HFFc6 (cell line): ENCODE data around the gene RNASEL. TPM values are rescaled to one million over a fixed set of nuclear protein-coding genes. Genes with fewer than 3 reads are reported as not detected.

Experiments used
- DNase-seq: peaks from one replicate; pipeline ENCODE4 v3.0.0-alpha.2; 2018
- H3K27ac Mint-ChIP-seq: 2 replicates; pipeline ENCODE4 v1.8.0; 2020; ENCODE audit warnings: mild to moderate bottlenecking, mixed read lengths
- H3K27me3 Mint-ChIP-seq: 2 replicates; pipeline ENCODE4 v1.8.0; 2021; ENCODE audit warnings: mild to moderate bottlenecking, moderate library complexity, mixed read lengths; ENCODE audit not compliant: insufficient read depth
- H3K36me3 Mint-ChIP-seq: 2 replicates; pipeline ENCODE4 v1.8.0; 2021; ENCODE audit warnings: low read depth, mixed read lengths
- H3K4me1 Mint-ChIP-seq: 2 replicates; pipeline ENCODE4 v1.8.0; 2020; ENCODE audit warnings: low read depth, mixed read lengths
- H3K4me3 Mint-ChIP-seq: 2 replicates; pipeline ENCODE4 v1.8.0; 2020; ENCODE audit warnings: mild to moderate bottlenecking, moderate library complexity, mixed read lengths
- H3K9me3 Mint-ChIP-seq: 2 replicates; pipeline ENCODE4 v1.8.0; 2020; ENCODE audit warnings: mild to moderate bottlenecking, mixed read lengths
- CTCF ChIP-seq: fragments of 200-600 bp; sonication (generic); IDR thresholded peaks from 2 replicates; pipeline ENCODE4 v1.5.0; 2021; ENCODE audit warnings: antibody characterized with exemption, mild to moderate bottlenecking
- total RNA-seq, 6 experiments: library from RNA; stranded (reverse); fragmentation: NEBNext Ultra II Directional; extraction: Animal tissue kit (Norgen Biotek cat#: 25700); gene quantifications; 2 replicates in 1 of 6; 3 replicates in 5 of 6; pipeline ENCODE4 v1.2.3, GENCODE V29; 2021

The RNASEL gene
- total RNA-seq, 6 experiments from 2014 or later = 3.6 to 4.1 (median 3.8) TPM

- Mint-ChIP-seq H3K36me3 (no peaks in the 10 kb centered on the region), H3K4me3 (no peak overlapping the region), H3K4me1 (no peaks in the 10 kb centered on the region), H3K27ac (no peak overlapping the region), H3K27me3 (peaks cover 16% of the 10 kb centered on the region), H3K9me3 (no peaks in the 10 kb centered on the region)
- TF ChIP-seq CTCF = no peak
- no peak for DNase-seq
Measured at GRCh38 chr1:182560392-182560984, 28.6 kb downstream of the RNASEL start.

- no peak overlapping the region for H3K4me3 Mint-ChIP-seq
- DNase-seq = no peak
- peaks cover 18% of the 10 kb centered on the region for H3K27me3 Mint-ChIP-seq
- no peaks in the 10 kb centered on the region for H3K9me3 Mint-ChIP-seq
- no peaks in the 10 kb centered on the region for H3K4me1 Mint-ChIP-seq
- no peak overlapping the region for H3K27ac Mint-ChIP-seq
- H3K36me3 Mint-ChIP-seq = no peaks in the 10 kb centered on the region
- no peak for TF ChIP-seq CTCF
Measured at GRCh38 chr1:182556279-182556678, 32.8 kb downstream of the RNASEL start.

- peaks cover 19% of the 10 kb centered on the region for H3K27me3 Mint-ChIP-seq
- no peak for DNase-seq
- no peak for TF ChIP-seq CTCF
- no peaks in the 10 kb centered on the region for H3K36me3 Mint-ChIP-seq
- H3K4me1 Mint-ChIP-seq = no peaks in the 10 kb centered on the region
- H3K4me3 Mint-ChIP-seq = no peak overlapping the region
- no peak overlapping the region for H3K27ac Mint-ChIP-seq
- H3K9me3 Mint-ChIP-seq = no peaks in the 10 kb centered on the region
Measured at GRCh38 chr1:182555493-182555892, 33.6 kb downstream of the RNASEL start.

GRCh38 chr1:182552527-182552926 is 36.5 kb downstream of the RNASEL start:
- Mint-ChIP-seq H3K27me3 (peaks cover 14% of the 10 kb centered on the region), H3K36me3 (no peaks in the 10 kb centered on the region), H3K9me3 (no peaks in the 10 kb centered on the region), H3K27ac (no peak overlapping the region), H3K4me1 (no peaks in the 10 kb centered on the region), H3K4me3 (no peak overlapping the region)
- DNase-seq = no peak
- TF ChIP-seq CTCF = no peak

GRCh38 chr1:182549811-182550210 is 39.2 kb downstream of the RNASEL start:
- Mint-ChIP-seq H3K4me3 (no peak overlapping the region), H3K27me3 (peaks cover 12% of the 10 kb centered on the region), H3K9me3 (no peaks in the 10 kb centered on the region), H3K4me1 (no peaks in the 10 kb centered on the region), H3K27ac (no peak overlapping the region), H3K36me3 (no peaks in the 10 kb centered on the region)
- DNase-seq = no peak
- no peak for TF ChIP-seq CTCF

GRCh38 chr1:182549346-182549745 is 39.7 kb downstream of the RNASEL start:
- no peaks in the 10 kb centered on the region for H3K9me3 Mint-ChIP-seq
- H3K4me1 Mint-ChIP-seq = no peaks in the 10 kb centered on the region
- no peak overlapping the region for H3K27ac Mint-ChIP-seq
- H3K4me3 Mint-ChIP-seq = no peak overlapping the region
- DNase-seq = no peak
- H3K27me3 Mint-ChIP-seq = peaks cover 12% of the 10 kb centered on the region
- no peaks in the 10 kb centered on the region for H3K36me3 Mint-ChIP-seq
- no peak for TF ChIP-seq CTCF
